Measurements from ENCODE around the gene CD8B. TPM values are rescaled to one million over a fixed set of nuclear protein-coding genes. Genes with fewer than 3 reads are reported as not detected.

Gene CD8B
- total and polyA plus RNA-seq, 9 of the 15 experiments (the other 6 are each of a cell fraction or from before 2014, with no cell fraction given): not detected

DNA sequence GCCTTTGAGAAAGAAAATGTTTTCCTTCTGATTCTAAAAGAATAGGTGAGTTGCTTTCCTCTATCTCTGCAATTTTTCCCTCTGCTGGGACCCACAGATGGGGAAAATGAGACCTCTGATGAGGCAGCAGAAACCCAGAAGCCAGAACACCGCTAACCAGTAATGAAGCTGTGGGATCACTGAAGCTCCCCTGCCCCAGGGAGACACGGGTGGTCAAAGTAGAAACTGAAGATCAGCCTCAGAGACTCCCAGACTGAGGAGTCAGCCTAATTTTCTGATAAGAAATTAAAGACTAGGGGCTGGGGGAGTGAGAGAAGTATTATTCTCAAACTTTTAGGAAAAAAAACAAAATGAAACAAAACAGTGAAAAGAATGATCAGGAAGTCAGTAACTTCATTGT, 30.1 kb downstream of the CD8B start:
- WGBS (ENCODE audit: insufficient coverage, low coverage, missing lambda C conversion rate): 0% methylated on average over 2 of the region's 2 CpGs
- Histone ChIP-seq H3K79me2 (ENCODE audit: control insufficient read depth, insufficient read depth, low read length) (no peaks in the 10 kb centered on the region), H3K36me3 (ENCODE audit: control insufficient read depth, insufficient read depth, low read length) (no peaks in the 10 kb centered on the region), H3K9me1 (ENCODE audit: control insufficient read depth, insufficient read depth, low read length) (no peaks in the 10 kb centered on the region), H3K9ac (ENCODE audit: insufficient read depth in 1 of 2, low read depth in 2 of 2, low read length in 2 of 2) (no peak overlapping the region), H4K20me1 (replicated peaks; ENCODE audit: control insufficient read depth, insufficient read depth, low read length) (no peaks in the 10 kb centered on the region), H3K4me3 (no peak overlapping the region), H2AFZ (ENCODE audit: low read depth, low read length) (no peak overlapping the region), H3K27me3 (ENCODE audit: control insufficient read depth in 2 of 2, insufficient read depth in 2 of 2, low read length in 2 of 2) (peaks cover 3 to 17% of the 10 kb centered on the region in 2 experiments; a peak in 3 of 5 replicates), H3K9me3 (replicated peaks; ENCODE audit: control insufficient read depth, insufficient read depth, low read depth, low read length) (no peaks in the 10 kb centered on the region), H3K4me2 (ENCODE audit: insufficient read depth, low read length) (no peak overlapping the region), H3K4me1 (replicated peaks in 1 of 2; ENCODE audit: control insufficient read depth in 2 of 2, insufficient read depth in 2 of 2, low read length in 2 of 2) (no peaks in the 10 kb centered on the region; a peak in 1 of 5 replicates), H3K27ac (ENCODE audit: extremely low read depth, low read depth, low read length) (no peak overlapping the region)
- TF ChIP-seq, protein P1, sequence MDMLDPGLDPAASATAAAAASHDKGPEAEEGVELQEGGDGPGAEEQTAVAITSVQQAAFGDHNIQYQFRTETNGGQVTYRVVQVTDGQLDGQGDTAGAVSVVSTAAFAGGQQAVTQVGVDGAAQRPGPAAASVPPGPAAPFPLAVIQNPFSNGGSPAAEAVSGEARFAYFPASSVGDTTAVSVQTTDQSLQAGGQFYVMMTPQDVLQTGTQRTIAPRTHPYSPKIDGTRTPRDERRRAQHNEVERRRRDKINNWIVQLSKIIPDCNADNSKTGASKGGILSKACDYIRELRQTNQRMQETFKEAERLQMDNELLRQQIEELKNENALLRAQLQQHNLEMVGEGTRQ (CRISPR knock-in tag; IDR thresholded peaks at IDR 0.05): no peak
- TF ChIP-seq, protein P2, sequence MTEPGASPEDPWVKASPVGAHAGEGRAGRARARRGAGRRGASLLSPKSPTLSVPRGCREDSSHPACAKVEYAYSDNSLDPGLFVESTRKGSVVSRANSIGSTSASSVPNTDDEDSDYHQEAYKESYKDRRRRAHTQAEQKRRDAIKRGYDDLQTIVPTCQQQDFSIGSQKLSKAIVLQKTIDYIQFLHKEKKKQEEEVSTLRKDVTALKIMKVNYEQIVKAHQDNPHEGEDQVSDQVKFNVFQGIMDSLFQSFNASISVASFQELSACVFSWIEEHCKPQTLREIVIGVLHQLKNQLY (CRISPR knock-in tag; conservative IDR thresholded peaks at IDR 0.05): no peak
- no peak for TF ChIP-seq HNRNPH1 (optimal IDR thresholded peaks at IDR 0.05; ENCODE audit: low read depth, low read length)
- TF ChIP-seq ZNF175 (CRISPR knock-in tag; IDR thresholded peaks at IDR 0.05; ENCODE audit: low read depth): no peak
- TF ChIP-seq, protein P3, sequence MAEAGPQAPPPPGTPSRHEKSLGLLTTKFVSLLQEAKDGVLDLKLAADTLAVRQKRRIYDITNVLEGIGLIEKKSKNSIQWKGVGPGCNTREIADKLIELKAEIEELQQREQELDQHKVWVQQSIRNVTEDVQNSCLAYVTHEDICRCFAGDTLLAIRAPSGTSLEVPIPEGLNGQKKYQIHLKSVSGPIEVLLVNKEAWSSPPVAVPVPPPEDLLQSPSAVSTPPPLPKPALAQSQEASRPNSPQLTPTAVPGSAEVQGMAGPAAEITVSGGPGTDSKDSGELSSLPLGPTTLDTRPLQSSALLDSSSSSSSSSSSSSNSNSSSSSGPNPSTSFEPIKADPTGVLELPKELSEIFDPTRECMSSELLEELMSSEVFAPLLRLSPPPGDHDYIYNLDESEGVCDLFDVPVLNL (CRISPR knock-in tag; IDR thresholded peaks at IDR 0.05; ENCODE audit: low read depth): no peak
- TF ChIP-seq, protein P4, sequence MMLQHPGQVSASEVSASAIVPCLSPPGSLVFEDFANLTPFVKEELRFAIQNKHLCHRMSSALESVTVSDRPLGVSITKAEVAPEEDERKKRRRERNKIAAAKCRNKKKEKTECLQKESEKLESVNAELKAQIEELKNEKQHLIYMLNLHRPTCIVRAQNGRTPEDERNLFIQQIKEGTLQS (IDR thresholded peaks at IDR 0.05): no peak
- TF ChIP-seq, protein P4 (CRISPR knock-in tag; conservative IDR thresholded peaks at IDR 0.05): no peak
- TF ChIP-seq, protein P5, sequence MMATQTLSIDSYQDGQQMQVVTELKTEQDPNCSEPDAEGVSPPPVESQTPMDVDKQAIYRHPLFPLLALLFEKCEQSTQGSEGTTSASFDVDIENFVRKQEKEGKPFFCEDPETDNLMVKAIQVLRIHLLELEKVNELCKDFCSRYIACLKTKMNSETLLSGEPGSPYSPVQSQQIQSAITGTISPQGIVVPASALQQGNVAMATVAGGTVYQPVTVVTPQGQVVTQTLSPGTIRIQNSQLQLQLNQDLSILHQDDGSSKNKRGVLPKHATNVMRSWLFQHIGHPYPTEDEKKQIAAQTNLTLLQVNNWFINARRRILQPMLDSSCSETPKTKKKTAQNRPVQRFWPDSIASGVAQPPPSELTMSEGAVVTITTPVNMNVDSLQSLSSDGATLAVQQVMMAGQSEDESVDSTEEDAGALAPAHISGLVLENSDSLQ (IDR thresholded peaks at IDR 0.05): no peak
- TF ChIP-seq CBFB (CRISPR knock-in tag; IDR thresholded peaks at IDR 0.05): no peak
- TF ChIP-seq, protein P6, sequence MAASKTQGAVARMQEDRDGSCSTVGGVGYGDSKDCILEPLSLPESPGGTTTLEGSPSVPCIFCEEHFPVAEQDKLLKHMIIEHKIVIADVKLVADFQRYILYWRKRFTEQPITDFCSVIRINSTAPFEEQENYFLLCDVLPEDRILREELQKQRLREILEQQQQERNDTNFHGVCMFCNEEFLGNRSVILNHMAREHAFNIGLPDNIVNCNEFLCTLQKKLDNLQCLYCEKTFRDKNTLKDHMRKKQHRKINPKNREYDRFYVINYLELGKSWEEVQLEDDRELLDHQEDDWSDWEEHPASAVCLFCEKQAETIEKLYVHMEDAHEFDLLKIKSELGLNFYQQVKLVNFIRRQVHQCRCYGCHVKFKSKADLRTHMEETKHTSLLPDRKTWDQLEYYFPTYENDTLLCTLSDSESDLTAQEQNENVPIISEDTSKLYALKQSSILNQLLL (CRISPR knock-in tag; IDR thresholded peaks at IDR 0.05; ENCODE audit: borderline replicate concordance): no peak
- TF ChIP-seq JUND (IDR thresholded peaks at IDR 0.05; ENCODE audit: borderline replicate concordance, low read depth, low read length): no peak
- no peak for TF ChIP-seq JUND (tag; IDR thresholded peaks at IDR 0.05; ENCODE audit: borderline replicate concordance, low read depth, low read length)
- TF ChIP-seq SRF (CRISPR knock-in tag; IDR thresholded peaks at IDR 0.05): no peak
- TF ChIP-seq, protein P7, sequence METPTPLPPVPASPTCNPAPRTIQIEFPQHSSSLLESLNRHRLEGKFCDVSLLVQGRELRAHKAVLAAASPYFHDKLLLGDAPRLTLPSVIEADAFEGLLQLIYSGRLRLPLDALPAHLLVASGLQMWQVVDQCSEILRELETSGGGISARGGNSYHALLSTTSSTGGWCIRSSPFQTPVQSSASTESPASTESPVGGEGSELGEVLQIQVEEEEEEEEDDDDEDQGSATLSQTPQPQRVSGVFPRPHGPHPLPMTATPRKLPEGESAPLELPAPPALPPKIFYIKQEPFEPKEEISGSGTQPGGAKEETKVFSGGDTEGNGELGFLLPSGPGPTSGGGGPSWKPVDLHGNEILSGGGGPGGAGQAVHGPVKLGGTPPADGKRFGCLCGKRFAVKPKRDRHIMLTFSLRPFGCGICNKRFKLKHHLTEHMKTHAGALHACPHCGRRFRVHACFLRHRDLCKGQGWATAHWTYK (CRISPR knock-in tag; IDR thresholded peaks at IDR 0.05): no peak
- TF ChIP-seq NCOA4 (IDR thresholded peaks at IDR 0.05; ENCODE audit: partially characterized antibody): no peak
- CTCF ChIA-PET (ENCODE audit: low intra/inter-chr PET ratio): no interaction called here
- POLR2A ChIA-PET: no interaction called here
- BruUV-seq (replicated peaks): no TSS peak
- no peak for DNase-seq (ENCODE audit: extremely low read depth in 1 of 4, low spot score in 3 of 4)
- ATAC-seq: no peak
- peak; percentile 35 for FAIRE-seq
- in situ Hi-C loops (cut with MboI): no loop called here
- intact Hi-C loops (cut with micrococcal nuclease): no loop called here

All from K562 (cell line).